ENCODE results near the gene HIPK2.

The HIPK2 gene

GRCh38 chr7:139582671-139583155 is 195.1 kb downstream of the HIPK2 start:
- DNase-seq, result no peak

- no peak for DNase-seq
These were observed 195.6 kb downstream of the HIPK2 start for GRCh38 chr7:139582130-139582650.

GRCh38 chr7:139580435-139580834 is 197.4 kb downstream of the HIPK2 start:
- DNase-seq, result no peak

- DNase-seq, result no peak
These were observed 201.4 kb downstream of the HIPK2 start for GRCh38 chr7:139576179-139576973.

- DNase-seq, result no peak
These were observed 202.5 kb downstream of the HIPK2 start for GRCh38 chr7:139575338-139575680.

- no peak for DNase-seq
These were observed 203.0 kb downstream of the HIPK2 start for GRCh38 chr7:139574618-139575337.

- DNase-seq, result no peak
These were observed 203.9 kb downstream of the HIPK2 start for GRCh38 chr7:139573871-139574270.

- DNase-seq, result no peak
These were observed 205.0 kb downstream of the HIPK2 start for GRCh38 chr7:139572704-139573385.

- DNase-seq, result no peak
These were observed 205.7 kb downstream of the HIPK2 start for GRCh38 chr7:139572071-139572470.

- DNase-seq, result no peak
These were observed 206.1 kb downstream of the HIPK2 start for GRCh38 chr7:139571651-139572050.

GRCh38 chr7:139571190-139571589 is 206.6 kb downstream of the HIPK2 start:
- no peak for DNase-seq

GRCh38 chr7:139570626-139571025 is 207.2 kb downstream of the HIPK2 start:
- DNase-seq, result no peak

- no peak for DNase-seq
These were observed 207.7 kb downstream of the HIPK2 start for GRCh38 chr7:139570119-139570518.

GRCh38 chr7:139568813-139569490 is 208.8 kb downstream of the HIPK2 start:
- no peak for DNase-seq

GRCh38 chr7:139568346-139568675 is 209.5 kb downstream of the HIPK2 start:
- no peak for DNase-seq

GRCh38 chr7:139567647-139568345 is 210.0 kb downstream of the HIPK2 start:
- DNase-seq, result no peak

- no peak for DNase-seq
These were observed 210.8 kb downstream of the HIPK2 start for GRCh38 chr7:139566736-139567646.

- DNase-seq, result no peak
These were observed 211.7 kb downstream of the HIPK2 start for GRCh38 chr7:139566075-139566474.

GRCh38 chr7:139563856-139564255 is 213.9 kb downstream of the HIPK2 start:
- DNase-seq, result no peak

GRCh38 chr7:139562961-139563565 is 214.7 kb downstream of the HIPK2 start:
- DNase-seq, result no peak

GRCh38 chr7:139562491-139562890 is 215.3 kb downstream of the HIPK2 start:
- DNase-seq, result no peak
